Left colon (tissue), 2 donors: ENCODE results near the gene OTOA. TPM values are rescaled to one million over a fixed set of nuclear protein-coding genes. Genes with fewer than 3 reads are reported as not detected.
A peak's percentile ranks its signal among the peaks of the same experiment; 100 is the strongest.
"Not testable (repeated sequence)": the region's sequence is repeated elsewhere in the genome, so short reads cannot be mapped to it uniquely, and the experiment has no call there.

Source experiments
- ATAC-seq: fragments of 200-7000 bp; cut with Tn5 transposase; one replicate; pipeline ENCODE4 v1.9.1; 2020; ENCODE audit warnings: mild to moderate bottlenecking, moderate library complexity
- DNase-seq, 2 donors: peaks; one replicate each; pipeline ENCODE4 v3.0.0-alpha.2; 2020
- intact Hi-C, 2 donors: fragments of 100-400 bp; cut with DNase I in 1 of 2; cut with micrococcal nuclease in 1 of 2; formaldehyde crosslinking; loops; one replicate each; pipeline versions ENCODE4 v1.11.2 to v1.14.0; 2022; cut with DNase I, micrococcal nuclease
- total RNA-seq, 2 donors: library from RNA; stranded (reverse); fragmentation: NEBNext Ultra II Directional; extraction: Animal tissue kit (Norgen Biotek cat#: 25700); gene quantifications; one replicate each; pipeline ENCODE4 v1.2.1, GENCODE V29; 2021
- donor health status: DM: no; HTN: no; CAD: no.
- donor health status: DM: yes; HTN: yes; CAD: no.

OTOA gene
- total RNA-seq, 2 donors from 2014 or later, result 0.11 TPM; not detected in 1

DNA sequence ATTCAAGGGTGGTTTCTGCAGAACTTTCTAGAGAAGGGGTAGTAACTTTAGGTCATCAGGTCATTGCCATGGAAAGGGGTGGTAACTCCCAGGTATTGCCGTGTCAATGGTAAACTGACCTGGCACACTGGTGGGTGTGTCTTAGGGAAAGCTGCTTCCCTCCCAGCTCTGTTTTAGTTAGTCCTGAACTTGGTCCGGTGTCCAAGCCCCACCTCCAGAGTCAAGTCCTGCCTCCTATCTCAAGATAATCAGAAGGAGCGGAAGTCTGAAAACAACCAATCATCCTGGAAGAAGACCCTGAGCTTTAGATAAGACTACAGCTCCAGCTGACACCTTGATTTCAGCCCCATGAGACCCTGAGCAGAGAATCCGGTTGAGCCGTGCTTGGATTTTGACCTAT lies 105.0 kb downstream of the OTOA start:
- intact Hi-C loops, DNase-seq: not testable (repeated sequence)
- ATAC-seq, result peak; percentile 70

DNA sequence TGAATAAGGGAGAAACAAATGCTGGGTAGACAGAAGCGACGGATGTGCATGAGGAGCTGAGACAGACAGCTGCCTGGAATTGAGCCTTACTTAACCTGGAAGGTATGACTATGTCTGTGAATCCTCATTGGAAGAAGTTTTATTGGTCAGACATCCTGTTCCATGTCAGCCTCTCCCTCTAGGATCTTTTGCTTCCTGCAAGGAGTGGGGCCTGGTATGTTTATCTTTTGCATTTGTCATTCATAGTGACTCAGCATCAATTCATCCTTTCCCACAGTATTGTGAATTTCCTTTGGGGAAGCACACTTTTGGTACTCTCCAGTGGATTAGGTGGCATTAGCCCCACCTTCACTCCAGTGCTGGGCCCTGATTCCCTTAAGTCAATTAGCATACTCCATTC lies 105.5 kb downstream of the OTOA start:
- intact Hi-C loops, DNase-seq: not testable (repeated sequence)
- ATAC-seq, result peak; percentile 96

DNA sequence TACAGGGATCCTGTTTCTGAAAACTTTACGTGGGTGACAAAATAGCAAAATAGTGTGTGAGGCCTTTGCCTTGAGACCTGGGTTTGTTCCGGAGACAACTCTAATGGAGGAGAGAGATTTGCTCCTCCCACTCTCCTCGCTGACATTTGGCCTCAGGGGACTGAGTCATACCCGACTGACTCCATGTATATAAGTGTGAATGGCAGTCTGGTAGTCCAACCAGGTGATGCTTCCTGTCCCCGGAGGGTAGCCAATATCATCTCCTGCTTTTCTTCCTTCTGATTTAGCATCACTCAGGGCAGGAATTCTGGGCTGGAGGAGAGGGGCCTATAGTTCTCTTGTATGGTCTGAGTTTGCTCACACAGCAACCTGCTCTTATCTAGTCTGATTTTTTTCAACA lies 106.8 kb downstream of the OTOA start:
- ATAC-seq, DNase-seq, intact Hi-C loops: not testable (repeated sequence)

DNA sequence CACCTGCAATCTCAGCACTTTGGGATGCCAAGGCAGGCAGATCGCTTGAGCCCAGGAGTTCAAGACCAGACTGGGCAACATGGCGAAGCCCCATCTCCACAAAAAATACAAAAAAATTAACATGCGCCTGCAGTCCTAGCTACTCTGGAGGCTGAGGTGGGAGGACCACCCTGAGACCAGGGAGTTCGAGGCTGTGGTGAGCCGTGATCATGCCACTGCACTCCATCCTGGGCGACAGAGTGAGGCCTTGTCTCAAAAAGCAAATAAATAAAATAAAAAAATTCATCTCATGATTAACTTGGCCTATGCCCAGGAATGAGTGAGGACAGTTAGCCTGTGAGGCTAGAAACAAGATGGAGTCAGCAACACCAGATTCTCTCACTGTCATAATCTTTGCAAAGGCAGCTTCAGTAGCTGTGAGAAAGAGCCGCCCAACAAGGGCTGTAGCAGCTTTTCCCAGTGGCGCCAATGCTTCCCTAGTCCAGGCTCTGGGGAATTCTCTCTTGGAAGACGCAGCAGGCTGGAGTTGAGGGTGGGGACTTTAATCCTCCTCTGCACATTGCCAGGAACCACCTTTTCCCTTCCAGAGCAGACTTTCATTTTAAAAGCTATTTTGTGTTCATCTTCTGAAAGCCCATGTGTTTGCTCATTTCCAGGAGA lies 108.9 kb downstream of the OTOA start:
- DNase-seq, result not testable (repeated sequence)

DNA sequence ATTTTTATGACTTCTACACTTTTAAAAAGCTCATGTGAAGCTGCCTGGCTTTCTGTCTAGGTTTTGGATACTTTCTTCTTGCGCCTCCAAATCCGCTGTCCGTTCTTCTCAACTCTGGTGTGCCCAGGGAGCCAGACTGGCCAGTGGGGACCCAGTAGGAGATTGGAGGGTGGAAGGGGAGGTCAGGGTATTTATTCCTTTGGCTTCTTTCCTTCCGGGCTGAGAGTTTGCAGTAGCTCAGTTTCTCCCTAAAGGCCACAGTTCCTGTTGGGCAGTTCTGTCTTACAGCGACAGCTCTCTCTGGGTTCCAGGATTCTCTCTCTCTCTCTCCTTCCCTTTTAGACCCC lies 109.4 kb downstream of the OTOA start:
- ATAC-seq, DNase-seq, intact Hi-C loops: not testable (repeated sequence)

More for the DNA sequence above, 108.9 kb downstream of the OTOA start:
- ATAC-seq, intact Hi-C loops: not testable (repeated sequence)

DNA sequence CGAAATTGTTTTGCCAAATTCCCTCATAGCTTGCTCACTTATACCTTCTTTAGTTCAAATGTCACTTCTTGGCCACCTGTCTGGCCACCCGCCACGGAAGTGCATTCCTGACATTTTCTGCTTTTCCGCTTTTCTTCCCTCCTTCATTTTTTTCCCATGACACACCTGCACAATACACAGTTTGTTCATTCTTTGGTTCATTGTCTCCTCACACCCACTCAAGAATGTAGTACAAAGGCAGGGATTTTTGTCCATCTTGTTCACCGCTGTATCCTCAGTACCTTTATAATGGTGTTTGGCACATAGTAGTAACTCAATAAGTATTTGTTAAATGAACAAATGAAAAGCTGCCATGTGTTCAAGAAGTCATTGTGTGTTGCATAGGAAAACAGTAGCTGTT lies 116.8 kb downstream of the OTOA start:
- intact Hi-C loops, DNase-seq, ATAC-seq: not testable (repeated sequence)

DNA sequence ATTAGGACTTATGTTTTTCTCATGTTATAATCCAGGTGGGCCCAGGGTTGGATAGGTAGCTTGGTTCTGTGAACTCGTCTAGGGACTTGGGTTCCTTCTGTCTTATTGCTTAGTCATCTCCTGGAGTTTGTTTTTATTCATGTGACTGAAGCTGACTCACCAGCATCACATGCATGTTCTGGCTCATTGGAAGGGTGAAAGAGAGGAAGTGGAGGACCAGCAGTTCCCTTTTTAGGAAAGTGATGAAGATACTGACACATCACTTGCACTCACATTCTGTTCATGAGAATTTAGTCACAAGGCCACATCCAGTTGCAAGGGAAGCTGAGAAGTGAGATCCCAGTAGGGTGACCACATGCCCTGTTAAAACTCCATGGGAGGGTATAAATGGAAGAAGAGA lies 126.7 kb downstream of the OTOA start:
- intact Hi-C loops, DNase-seq: not testable (repeated sequence)
- ATAC-seq, result peak; percentile 31

DNA sequence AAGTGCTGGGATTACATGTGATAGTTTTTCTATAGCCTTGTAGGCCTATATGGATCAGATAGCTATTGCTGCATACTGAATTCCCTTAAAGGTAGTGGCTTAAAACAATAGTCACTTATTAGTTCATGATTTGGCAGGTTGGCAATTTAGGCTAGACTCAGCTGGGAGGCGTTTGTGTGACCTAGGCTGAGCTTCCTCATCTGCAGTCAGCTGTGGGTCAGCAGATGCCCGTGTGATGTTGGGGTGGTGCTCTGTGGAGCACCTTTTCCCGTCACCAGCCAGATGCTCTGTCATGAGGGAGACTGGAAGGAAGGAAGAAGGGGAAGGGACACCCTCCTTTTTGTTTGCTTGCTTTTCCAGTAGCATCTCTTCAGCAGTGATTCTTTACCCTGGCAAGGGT lies 129.5 kb downstream of the OTOA start:
- peak; percentile 33 for ATAC-seq
- intact Hi-C loops, result not testable (repeated sequence)
- DNase-seq, result peak in 1 of 2 donors; percentile 37

DNA sequence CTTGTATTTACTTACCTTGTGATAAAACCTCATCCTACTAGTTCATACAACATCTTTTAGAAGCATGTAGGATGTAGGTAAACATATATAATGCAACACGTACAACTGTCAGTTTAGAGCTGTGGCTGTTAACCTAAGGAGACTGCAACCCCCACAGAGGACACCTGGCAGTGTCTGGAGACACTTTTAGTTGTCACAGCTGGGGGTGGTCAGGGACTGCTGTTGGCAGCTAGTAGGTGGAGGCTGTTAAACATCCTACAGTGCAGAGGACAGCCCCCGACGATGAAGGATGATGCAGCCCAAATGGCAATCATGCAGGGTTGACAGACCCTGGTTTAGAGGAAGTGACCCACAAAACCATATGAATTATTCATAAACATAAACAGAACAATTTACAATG lies 134.8 kb downstream of the OTOA start:
- DNase-seq, ATAC-seq, intact Hi-C loops: not testable (repeated sequence)

DNA sequence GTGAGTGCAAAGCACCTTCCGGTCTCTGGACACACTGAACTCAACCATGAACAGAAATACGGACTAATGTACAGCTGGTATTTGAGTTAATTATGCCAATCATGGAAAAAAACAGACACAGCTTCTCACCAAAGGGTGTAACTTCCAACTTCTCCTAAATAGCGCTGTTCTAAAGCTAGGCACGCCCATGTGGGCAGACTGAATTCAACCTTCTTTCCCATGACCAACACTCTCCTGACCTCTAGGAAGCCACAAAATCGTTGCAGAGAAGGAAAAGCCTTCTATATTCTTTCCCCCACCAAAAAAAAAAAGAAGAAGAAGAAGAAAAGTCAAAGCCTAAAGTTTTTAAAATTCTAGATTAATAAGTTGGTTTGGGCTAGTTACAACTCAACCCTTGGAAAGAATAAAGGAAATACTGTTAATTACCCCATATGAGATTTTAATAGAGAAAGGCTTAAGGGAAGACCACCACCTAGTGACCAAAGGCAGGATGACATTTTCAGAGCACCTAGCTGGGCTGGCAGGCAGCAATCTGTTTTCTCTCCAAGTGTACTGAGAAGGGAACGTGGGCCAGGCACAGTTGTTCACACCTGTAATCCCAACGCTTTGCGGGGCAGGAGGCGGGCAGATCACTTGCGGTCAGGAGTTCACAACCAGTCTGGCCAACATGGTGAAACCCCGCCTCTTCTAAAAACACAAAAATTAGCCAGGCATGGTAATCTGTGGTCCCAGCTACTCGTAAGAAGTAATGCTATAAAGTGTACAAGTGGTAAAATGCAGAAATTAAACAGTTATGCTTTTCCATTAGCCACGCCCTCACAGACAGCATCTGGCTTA lies 138.0 kb downstream of the OTOA start:
- intact Hi-C loops, result not testable (repeated sequence)
- peak; percentile 77 for ATAC-seq
- peak in 1 of 2 donors; percentile 25 for DNase-seq

DNA sequence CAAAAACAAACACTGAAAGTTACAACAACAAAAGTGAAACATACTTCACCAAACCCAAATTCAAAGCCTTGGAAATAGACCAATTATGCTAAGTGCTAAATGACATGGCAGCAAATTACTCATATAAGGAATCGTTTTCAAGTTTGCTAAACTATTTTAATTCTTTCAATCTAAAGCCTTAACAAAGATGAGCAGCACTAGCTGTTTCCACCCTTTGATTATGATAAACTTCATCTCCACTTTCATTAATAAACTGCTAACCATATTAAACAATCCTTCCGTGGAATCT lies 138.6 kb downstream of the OTOA start:
- ATAC-seq, intact Hi-C loops, DNase-seq: not testable (repeated sequence)

Other genes starting within 250 kb of the OTOA start
- 10 to 100 TPM; 69.1 to 79.0 TPM for gene METTL9, start 64.4 kb upstream of the OTOA start, total RNA-seq
- 1 to 10 TPM; 1.1 to 5.2 TPM for gene IGSF6, start 11.4 kb upstream of the OTOA start, total RNA-seq
- gene NPIPB4, start 193.8 kb downstream of the OTOA start, total RNA-seq, result 100 to 1,000 TPM; 145 to 202 TPM